Stimulated activated CD8-positive, alpha-beta memory T cell treated with anti-CD3 and anti-CD28 coated beads, Interleukin-7, amount 100 ng/mL, for 4 hours (primary cell): ENCODE data around the gene SDF2L1.
"Not testable (repeated sequence)": the region's sequence is repeated elsewhere in the genome, so short reads cannot be mapped to it uniquely, and the experiment has no call there.

Experiments used
- DNase-seq, 2 donors: peaks; one replicate each; pipeline ENCODE4 v3.0.0-alpha.2; 2020; ENCODE audit warnings: low read depth in 2 of 2

SDF2L1 gene

GRCh38 chr22:21641789-21642583 is at the start of gene SDF2L1:
Gene SDF2L1, plus strand, starts transcription at chr22:21642302. Its CDS starts 35 bp downstream, at chr22:21642337.
- DNase-seq = peak; percentile 96 to 98

GRCh38 chr22:21592422-21592821 is 49.7 kb upstream of the SDF2L1 start:
- no peak for DNase-seq

GRCh38 chr22:21593406-21594232 is 48.5 kb upstream of the SDF2L1 start:
- DNase-seq = no peak

- no peak for DNase-seq
Measured at GRCh38 chr22:21594865-21595452, 47.1 kb upstream of the SDF2L1 start.

- DNase-seq = not testable (repeated sequence)
Measured at GRCh38 chr22:21596356-21597135, 45.6 kb upstream of the SDF2L1 start.

GRCh38 chr22:21598302-21598701 is 43.8 kb upstream of the SDF2L1 start:
- no peak for DNase-seq

GRCh38 chr22:21599053-21599893 is 42.8 kb upstream of the SDF2L1 start:
- no peak for DNase-seq

- no peak for DNase-seq
Measured at GRCh38 chr22:21602579-21602978, 39.5 kb upstream of the SDF2L1 start.

- no peak for DNase-seq
Measured at GRCh38 chr22:21603973-21604372, 38.1 kb upstream of the SDF2L1 start.

- no peak for DNase-seq
Measured at GRCh38 chr22:21605887-21606564, 36.1 kb upstream of the SDF2L1 start.

GRCh38 chr22:21606775-21607174 is 35.3 kb upstream of the SDF2L1 start:
- DNase-seq = no peak

- not testable (repeated sequence) for DNase-seq
Measured at GRCh38 chr22:21609556-21610157, 32.4 kb upstream of the SDF2L1 start.

GRCh38 chr22:21611210-21611977 is 30.7 kb upstream of the SDF2L1 start:
- no peak for DNase-seq

- DNase-seq = no peak
Measured at GRCh38 chr22:21612858-21613257, 29.2 kb upstream of the SDF2L1 start.

- no peak for DNase-seq
Measured at GRCh38 chr22:21613553-21614233, 28.4 kb upstream of the SDF2L1 start.

- DNase-seq = no peak
Measured at GRCh38 chr22:21615731-21616130, 26.4 kb upstream of the SDF2L1 start.

- not testable (repeated sequence) for DNase-seq
Measured at GRCh38 chr22:21617337-21617736, 24.8 kb upstream of the SDF2L1 start.

- DNase-seq = no peak
Measured at GRCh38 chr22:21621025-21621424, 21.1 kb upstream of the SDF2L1 start.
